ENCODE measurements around the gene KIFC3. TPM values are rescaled to one million over a fixed set of nuclear protein-coding genes. Genes with fewer than 3 reads are reported as not detected.

KIFC3 gene
- total and polyA plus RNA-seq, 7 donors: 3.1 to 17.8 (median 6.6) TPM

GRCh38 chr16:57829969-57830360, 27.7 kb upstream of the KIFC3 start:
- no peaks in the 10 kb centered on the region for H3K27me3 ChIP-seq (ENCODE audit: insufficient read depth in 3 of 3, low read length in 2 of 3)
- no peak for TF ChIP-seq CTCF (IDR thresholded peaks at IDR 0.05)
- intact Hi-C loops (cut with DNase I): loop anchor here in 1 of 2 donors (2.0 kb wide), 1 partner anchor 35 kb away; no protein-coding TSS in a partner anchor
- WGBS, 3 donors: 57 to 88% (median 59%) methylated on average over 3 of the region's 3 CpGs
- no peak overlapping the region for H3K27ac ChIP-seq
- H3K9me3 ChIP-seq: no peaks in the 10 kb centered on the region
- no peak overlapping the region for H3K4me3 ChIP-seq
- no peaks in the 10 kb centered on the region for H3K36me3 ChIP-seq (ENCODE audit: insufficient read depth in 1 of 2, low read depth in 1 of 2)
- ATAC-seq (no peak), DNase-seq (peak in 1 of 2 donors; percentile 35)
- peaks cover 26% of the 10 kb centered on the region for H3K4me1 ChIP-seq

GRCh38 chr16:57828272-57829161, 26.2 kb upstream of the KIFC3 start:
- intact Hi-C loops (cut with DNase I): no loop called here
- Histone ChIP-seq H3K27ac (no peak overlapping the region), H3K27me3 (ENCODE audit: insufficient read depth in 3 of 3, low read length in 2 of 3) (no peaks in the 10 kb centered on the region), H3K4me1 (peaks cover 26% of the 10 kb centered on the region), H3K4me3 (no peak overlapping the region), H3K9me3 (no peaks in the 10 kb centered on the region), H3K36me3 (ENCODE audit: insufficient read depth in 1 of 2, low read depth in 1 of 2) (no peaks in the 10 kb centered on the region)
- ATAC-seq (no peak), DNase-seq (peak in 1 of 2 donors; percentile 37)
- 82 to 89% (median 86%) methylated on average over 13 of the region's 13 CpGs for WGBS, 3 donors
- no peak for TF ChIP-seq CTCF (IDR thresholded peaks at IDR 0.05)

- Histone ChIP-seq H3K4me1 (peaks cover 26% of the 10 kb centered on the region), H3K4me3 (no peak overlapping the region), H3K9me3 (no peaks in the 10 kb centered on the region), H3K36me3 (ENCODE audit: insufficient read depth in 1 of 2, low read depth in 1 of 2) (no peaks in the 10 kb centered on the region), H3K27me3 (ENCODE audit: insufficient read depth in 3 of 3, low read length in 2 of 3) (no peaks in the 10 kb centered on the region), H3K27ac (peak overlapping the region; percentile 73)
- TF ChIP-seq CTCF (IDR thresholded peaks at IDR 0.05): no peak
- ATAC-seq: peak; percentile 80 to 91 (median 86)
- intact Hi-C loops (cut with DNase I): no loop called here
- 21 to 35% (median 22%) methylated on average over 22 of the region's 22 CpGs for WGBS, 3 donors
- DNase-seq: peak; percentile 54 to 64
Measured at GRCh38 chr16:57826706-57827625, 24.7 kb upstream of the KIFC3 start.

- ATAC-seq: no peak
- H3K36me3 ChIP-seq (ENCODE audit: insufficient read depth in 1 of 2, low read depth in 1 of 2): no peaks in the 10 kb centered on the region
- intact Hi-C loops (cut with DNase I): no loop called here
- H3K9me3 ChIP-seq: no peaks in the 10 kb centered on the region
- H3K4me1 ChIP-seq: peaks cover 26% of the 10 kb centered on the region
- WGBS, 3 donors: 70 to 85% (median 80%) methylated on average over 4 of the region's 4 CpGs
- DNase-seq: no peak
- H3K27me3 ChIP-seq (ENCODE audit: insufficient read depth in 3 of 3, low read length in 2 of 3): no peaks in the 10 kb centered on the region
- TF ChIP-seq CTCF (IDR thresholded peaks at IDR 0.05): no peak
- no peak overlapping the region for H3K27ac ChIP-seq
- no peak overlapping the region for H3K4me3 ChIP-seq
Measured at GRCh38 chr16:57826052-57826451, 23.8 kb upstream of the KIFC3 start.
